Ovary (tissue), 9 donors: ENCODE results near the gene LRCH4. TPM values are rescaled to one million over a fixed set of nuclear protein-coding genes. Genes with fewer than 3 reads are reported as not detected.
A peak's percentile ranks its signal among the peaks of the same experiment; 100 is the strongest.

Experiments used
- DNase-seq, 5 donors: peaks; one replicate each; pipeline ENCODE4 v3.0.0-alpha.2; 2019 to 2020
- H3K27ac ChIP-seq, 2 donors: fragments of 200-600 bp; one replicate each; pipeline versions ENCODE4 v1.5.1 to v1.8.0; 2019 to 2022
- H3K27me3 ChIP-seq: fragments of 200-600 bp; one replicate; pipeline ENCODE4 v1.8.0; 2022
- H3K36me3 ChIP-seq: fragments of 200-600 bp; sonication (generic); one replicate; pipeline ENCODE4 v1.5.1; 2019
- H3K4me1 ChIP-seq: one replicate; pipeline ENCODE4 v1.8.1; 2013; ENCODE audit warnings: mild to moderate bottlenecking, moderate library complexity; ENCODE audit not compliant: insufficient read depth
- H3K4me3 ChIP-seq: fragments of 200-600 bp; sonication (generic); one replicate; pipeline ENCODE4 v1.5.1; 2017
- H3K9me3 ChIP-seq, 2 donors: fragments of 200-600 bp in 1 of 2; sonication (generic) in 1 of 2; one replicate each; pipeline versions ENCODE4 v1.5.1 to v1.8.1; 2013 to 2019; ENCODE audit warnings: mild to moderate bottlenecking in 1 of 2, moderate library complexity in 1 of 2
- CTCF ChIP-seq, 3 donors: fragments of 450-650 bp in 2 of 3; fragments of 200-600 bp in 1 of 3; IDR thresholded peaks; one replicate each; pipeline versions ENCODE4 v1.5.1 to v1.8.0; 2016 to 2022; ENCODE audit warnings: antibody characterized with exemption in 3 of 3, mild to moderate bottlenecking in 1 of 3
- EP300 ChIP-seq: sonication (generic); formaldehyde crosslinking; IDR thresholded peaks from one replicate; pipeline ENCODE4 v1.6.1; 2017; ENCODE audit warnings: antibody characterized with exemption
- POLR2A ChIP-seq: fragments of 450-650 bp; IDR thresholded peaks from one replicate; pipeline ENCODE4 v1.6.1; 2017; ENCODE audit warnings: antibody characterized with exemption, mild to moderate bottlenecking, moderate library complexity
- WGBS, 3 donors: extraction: QIAGEN DNeasy Blood & Tissue Kit in 1 of 3; methylation state at CpG; one replicate each; pipeline versions ENCODE4 v1.1.5 to v1.1.7; 2013 to 2017; 5-methylcytosine and 5-hydroxymethylcytosine counted together
- intact Hi-C, 4 donors: fragments of 100-400 bp; cut with DNase I; formaldehyde crosslinking; loops; one replicate each; pipeline versions ENCODE4 v1.11.0 to v1.15.1; 2022 to 2023
- polyA plus RNA-seq, 2 donors: library from polyadenylated mRNA; stranded (reverse); fragments of 200-250 nt in 1 of 2; fragments of 350-450 nt in 1 of 2; fragmentation: Illumina TruSeq in 1 of 2; extraction: RNeasy Lipid Tissue Mini Kit (QIAGEN cat#74804) in 1 of 2; gene quantifications; one replicate each; pipeline ENCODE4 v1.2.3, GENCODE V29; 2013 to 2014
- total RNA-seq, 7 donors: library from RNA; depleted of rRNA in 2 of 7; stranded (reverse); fragments of >200 nt in 2 of 7; fragmentation: NEBNext Ultra II Directional in 3 of 7; extraction: Animal tissue kit (Norgen Biotek cat#: 25700) in 3 of 7; gene quantifications; one replicate each; pipeline versions ENCODE4 v1.1.0 to v1.2.4, GENCODE V29; 2016 to 2023
- donor health status: DM: no; HTN: no; CAD: no; lungs with moderate emphysema.
- donor health status: DM: no; HTN: no; CAD: no.
- donor health status: Bipolar disorder and iron deficiency.
- donor health status: DM: yes; HTN: yes; CAD: no.
- donor health status: DM: no; HTN: no; CAD: no.
- donor health status: DM: yes; HTN: yes; CAD: no.

LRCH4 gene
- total and polyA plus RNA-seq, 9 donors = 3.5 to 133 (median 79.2) TPM

GRCh38 chr7:100570954-100571828 lies 14.7 kb downstream of the LRCH4 start:
- TF ChIP-seq CTCF (IDR thresholded peaks at IDR 0.05) (no peak), EP300 (no peak), POLR2A (no peak)
- no peaks in the 10 kb centered on the region for H3K36me3 ChIP-seq
- WGBS, 3 donors = 69 to 81% (median 71%) methylated on average over 15 to 26 of the region's 26 CpGs
- no peaks in the 10 kb centered on the region for H3K9me3 ChIP-seq
- no peak overlapping the region for H3K4me3 ChIP-seq
- DNase-seq = peak in 1 of 5 donors; percentile 27
- peaks cover 15% of the 10 kb centered on the region for H3K4me1 ChIP-seq
- no peaks in the 10 kb centered on the region for H3K27me3 ChIP-seq
- intact Hi-C loops = loop anchor here in 1 of 4 donors (5.0 kb wide), 1 partner anchor 116 kb away; no protein-coding TSS in a partner anchor
- H3K27ac ChIP-seq = no peak overlapping the region

- Histone ChIP-seq H3K27ac (peak overlapping the region; percentile 9 to 35), H3K36me3 (no peaks in the 10 kb centered on the region), H3K9me3 (no peaks in the 10 kb centered on the region), H3K4me3 (peak overlapping the region; percentile 34), H3K27me3 (no peaks in the 10 kb centered on the region), H3K4me1 (peaks cover 15% of the 10 kb centered on the region)
- intact Hi-C loops = no loop called here
- peak; percentile 70 to 77 (median 75) for DNase-seq
- TF ChIP-seq POLR2A (no peak), CTCF (IDR thresholded peaks at IDR 0.05) (peak in 1 of 3 donors; percentile 17), EP300 (no peak)
- 22 to 25% (median 23%) methylated on average over 36 of the region's 36 CpGs for WGBS, 3 donors
Measured at GRCh38 chr7:100568896-100569844, 16.8 kb downstream of the LRCH4 start.

GRCh38 chr7:100568176-100568895 lies 17.6 kb downstream of the LRCH4 start:
- no peak overlapping the region for H3K4me3 ChIP-seq
- peak overlapping the region in 1 of 2 donors; percentile 57 for H3K27ac ChIP-seq
- peak in 3 of 5 donors; percentile 47 to 64 (median 55) for DNase-seq
- no peaks in the 10 kb centered on the region for H3K36me3 ChIP-seq
- no peaks in the 10 kb centered on the region for H3K27me3 ChIP-seq
- peaks cover 15% of the 10 kb centered on the region for H3K4me1 ChIP-seq
- H3K9me3 ChIP-seq = no peaks in the 10 kb centered on the region
- intact Hi-C loops = no loop called here
- WGBS, 3 donors = 50 to 60% (median 52%) methylated on average over 10 to 11 of the region's 11 CpGs
- TF ChIP-seq CTCF (IDR thresholded peaks at IDR 0.05) (no peak), EP300 (no peak), POLR2A (no peak)
